ENCODE data around the gene DUSP22.

The DUSP22 gene

DNA sequence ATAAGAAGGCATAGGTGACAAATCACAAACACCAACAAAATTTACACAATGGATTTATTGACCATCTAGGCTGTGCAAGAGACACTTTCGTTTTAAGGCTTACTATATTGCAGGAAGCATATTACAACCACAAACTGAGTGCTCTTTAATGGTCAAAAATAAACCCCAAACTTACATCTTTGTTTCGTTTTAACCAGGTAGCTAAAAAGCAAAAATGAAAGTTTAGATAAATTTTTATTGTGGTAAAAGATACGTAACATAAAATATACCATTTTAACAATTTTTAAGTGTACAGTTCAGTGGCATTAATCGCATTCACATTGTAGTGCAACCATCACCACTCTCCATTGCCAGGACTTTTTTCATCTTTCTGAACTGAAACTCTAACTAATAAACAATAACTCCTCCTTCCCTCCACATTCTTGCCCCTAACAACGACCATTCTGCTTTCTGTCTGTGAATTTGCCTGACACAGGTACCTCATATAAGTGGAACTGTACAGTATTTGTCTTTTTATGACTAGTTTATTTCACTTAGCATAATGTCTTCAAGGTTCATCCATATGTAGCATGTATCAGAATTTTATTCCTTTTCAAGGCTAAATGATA lies 32.3 kb upstream of the DUSP22 start:
- Histone ChIP-seq H3K36me3 (ENCODE audit: control insufficient read depth, insufficient read depth, low read length) (no peaks in the 10 kb centered on the region), H3K79me2 (no peaks in the 10 kb centered on the region), H3K4me2 (ENCODE audit: low read length) (no peak overlapping the region), H3K27ac (no peak overlapping the region), H2AFZ (no peak overlapping the region), H3K9ac (no peak overlapping the region), H3K27me3 (ENCODE audit: control insufficient read depth, insufficient read depth, low read length) (no peaks in the 10 kb centered on the region), H3K9me3 (ENCODE audit: control insufficient read depth, low read length) (no peaks in the 10 kb centered on the region), H3K4me1 (no peaks in the 10 kb centered on the region), H3K4me3 (ENCODE audit: low read depth, low read length) (no peak overlapping the region)
- TF ChIP-seq, protein P1, sequence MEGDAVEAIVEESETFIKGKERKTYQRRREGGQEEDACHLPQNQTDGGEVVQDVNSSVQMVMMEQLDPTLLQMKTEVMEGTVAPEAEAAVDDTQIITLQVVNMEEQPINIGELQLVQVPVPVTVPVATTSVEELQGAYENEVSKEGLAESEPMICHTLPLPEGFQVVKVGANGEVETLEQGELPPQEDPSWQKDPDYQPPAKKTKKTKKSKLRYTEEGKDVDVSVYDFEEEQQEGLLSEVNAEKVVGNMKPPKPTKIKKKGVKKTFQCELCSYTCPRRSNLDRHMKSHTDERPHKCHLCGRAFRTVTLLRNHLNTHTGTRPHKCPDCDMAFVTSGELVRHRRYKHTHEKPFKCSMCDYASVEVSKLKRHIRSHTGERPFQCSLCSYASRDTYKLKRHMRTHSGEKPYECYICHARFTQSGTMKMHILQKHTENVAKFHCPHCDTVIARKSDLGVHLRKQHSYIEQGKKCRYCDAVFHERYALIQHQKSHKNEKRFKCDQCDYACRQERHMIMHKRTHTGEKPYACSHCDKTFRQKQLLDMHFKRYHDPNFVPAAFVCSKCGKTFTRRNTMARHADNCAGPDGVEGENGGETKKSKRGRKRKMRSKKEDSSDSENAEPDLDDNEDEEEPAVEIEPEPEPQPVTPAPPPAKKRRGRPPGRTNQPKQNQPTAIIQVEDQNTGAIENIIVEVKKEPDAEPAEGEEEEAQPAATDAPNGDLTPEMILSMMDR (IDR thresholded peaks at IDR 0.05) = no peak

DNA sequence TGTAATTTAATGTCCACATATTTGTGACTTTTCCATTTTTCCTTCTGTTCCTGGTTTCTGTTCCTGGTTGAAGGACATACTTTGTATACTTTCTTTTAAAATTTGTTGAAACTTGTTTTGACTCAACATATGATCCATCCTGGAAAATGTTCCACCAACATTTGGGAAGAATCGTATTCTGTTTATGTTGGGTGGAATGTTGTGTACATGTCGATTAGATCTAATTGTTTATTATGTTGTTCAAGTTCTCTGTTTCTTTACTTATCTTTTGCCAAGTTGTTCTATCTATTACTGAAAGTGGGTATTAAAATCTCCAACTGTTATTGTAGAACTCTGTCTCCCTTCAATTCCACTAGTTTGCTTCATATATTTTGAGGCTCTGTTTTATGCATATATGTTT lies 27.7 kb upstream of the DUSP22 start:
- Histone ChIP-seq H2AFZ (no peak overlapping the region), H3K4me3 (ENCODE audit: low read depth, low read length) (no peak overlapping the region), H3K27ac (no peak overlapping the region), H3K4me2 (ENCODE audit: low read length) (no peak overlapping the region), H3K9ac (no peak overlapping the region), H3K36me3 (ENCODE audit: control insufficient read depth, insufficient read depth, low read length) (no peaks in the 10 kb centered on the region), H3K27me3 (ENCODE audit: control insufficient read depth, insufficient read depth, low read length) (no peaks in the 10 kb centered on the region), H3K9me3 (ENCODE audit: control insufficient read depth, low read length) (no peaks in the 10 kb centered on the region), H3K79me2 (no peaks in the 10 kb centered on the region), H3K4me1 (no peaks in the 10 kb centered on the region)
- TF ChIP-seq, protein P1 (IDR thresholded peaks at IDR 0.05) = no peak

DNA sequence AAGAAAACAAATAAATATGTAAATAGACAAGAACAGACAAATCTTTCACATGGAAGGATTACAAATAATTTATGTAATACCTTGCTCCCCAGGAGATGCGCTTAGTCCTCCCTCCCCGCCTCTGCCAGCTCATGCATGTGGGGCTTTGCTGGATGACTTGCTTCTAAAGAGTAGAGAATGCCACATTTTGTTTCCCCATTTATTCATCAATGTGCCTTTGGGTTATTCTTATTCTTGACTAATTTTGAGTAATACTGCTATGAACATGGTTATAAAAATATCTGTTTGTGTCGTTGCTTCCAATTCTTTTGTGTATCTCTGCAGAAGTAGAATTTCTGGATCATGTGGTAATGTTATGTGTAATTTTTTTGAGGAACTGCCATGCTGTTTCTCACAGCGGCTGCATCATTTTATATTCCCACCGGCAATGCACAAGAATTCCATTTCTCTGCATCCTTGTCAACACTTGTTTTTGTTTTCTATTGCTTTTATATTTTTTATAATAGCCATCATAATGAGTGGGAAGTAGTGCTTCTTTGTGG lies 23.8 kb upstream of the DUSP22 start:
- no peak overlapping the region for H3K9ac ChIP-seq

DNA sequence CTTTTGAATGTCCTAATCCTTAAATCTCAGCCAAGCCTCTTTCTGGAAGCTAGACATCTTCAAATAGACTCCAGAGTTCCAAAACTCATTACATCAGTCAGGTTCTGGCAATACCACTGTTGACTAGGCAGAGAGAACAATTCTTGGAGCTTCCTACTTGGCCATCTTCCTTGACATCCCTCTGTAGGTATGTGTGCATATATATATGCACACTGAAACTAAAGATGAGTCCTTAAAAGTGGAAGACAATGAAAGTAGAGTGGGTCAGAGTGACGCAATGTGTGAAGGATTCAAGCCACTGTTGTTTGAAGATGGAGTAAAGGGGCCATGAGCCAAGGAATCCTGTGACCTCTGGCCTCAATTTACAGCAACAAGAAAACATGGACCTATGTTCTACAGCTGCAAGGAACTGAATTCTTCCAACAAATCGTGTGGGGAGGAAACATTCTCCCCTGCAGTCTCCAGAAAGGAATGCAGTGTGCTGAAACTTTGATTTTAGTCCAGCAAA lies 18.7 kb upstream of the DUSP22 start:
- Histone ChIP-seq H2AFZ (no peak overlapping the region), H3K27me3 (ENCODE audit: control insufficient read depth, insufficient read depth, low read length) (no peaks in the 10 kb centered on the region), H3K27ac (no peak overlapping the region), H3K9ac (no peak overlapping the region), H3K79me2 (no peaks in the 10 kb centered on the region), H3K4me1 (no peaks in the 10 kb centered on the region), H3K4me3 (ENCODE audit: low read depth, low read length) (no peak overlapping the region), H3K9me3 (ENCODE audit: control insufficient read depth, low read length) (no peaks in the 10 kb centered on the region), H3K36me3 (ENCODE audit: control insufficient read depth, insufficient read depth, low read length) (no peaks in the 10 kb centered on the region), H3K4me2 (ENCODE audit: low read length) (no peak overlapping the region)
- TF ChIP-seq, protein P1 (IDR thresholded peaks at IDR 0.05) = no peak

More for the DNA sequence above, 23.8 kb upstream of the DUSP22 start:
- Histone ChIP-seq H3K36me3 (ENCODE audit: control insufficient read depth, insufficient read depth, low read length) (no peaks in the 10 kb centered on the region), H3K9me3 (ENCODE audit: control insufficient read depth, low read length) (no peaks in the 10 kb centered on the region), H3K4me1 (no peaks in the 10 kb centered on the region), H3K27ac (no peak overlapping the region), H2AFZ (no peak overlapping the region), H3K4me2 (ENCODE audit: low read length) (no peak overlapping the region), H3K79me2 (no peaks in the 10 kb centered on the region), H3K27me3 (ENCODE audit: control insufficient read depth, insufficient read depth, low read length) (no peaks in the 10 kb centered on the region), H3K4me3 (ENCODE audit: low read depth, low read length) (no peak overlapping the region)
- TF ChIP-seq, protein P1 (IDR thresholded peaks at IDR 0.05) = no peak

DNA sequence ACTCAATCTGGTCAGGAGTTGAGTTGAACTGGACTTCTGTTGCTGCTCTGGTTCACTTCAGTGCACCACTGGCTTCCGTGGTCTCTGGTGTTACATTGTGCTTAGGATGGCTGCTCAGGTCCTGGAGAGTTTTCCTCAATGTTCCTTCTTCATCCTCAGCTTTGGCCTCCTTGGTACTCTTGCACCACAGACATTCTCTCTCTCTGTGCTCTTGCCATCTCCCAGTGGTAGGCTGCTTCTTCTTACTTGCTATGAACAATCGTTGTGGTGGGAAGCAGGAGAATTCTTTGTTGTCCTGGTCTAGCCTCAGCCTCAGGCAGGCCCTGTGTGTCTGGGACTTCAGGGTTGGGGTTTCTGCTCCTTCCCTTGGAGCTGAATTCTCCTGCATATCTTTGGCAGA lies 14.5 kb upstream of the DUSP22 start:
- H3K9ac ChIP-seq = no peak overlapping the region
- H3K36me3 ChIP-seq (ENCODE audit: control insufficient read depth, insufficient read depth, low read length) = no peaks in the 10 kb centered on the region
- no peak overlapping the region for H2AFZ ChIP-seq
- H3K4me3 ChIP-seq (ENCODE audit: low read depth, low read length) = no peak overlapping the region
- no peaks in the 10 kb centered on the region for H3K79me2 ChIP-seq
- no peaks in the 10 kb centered on the region for H3K9me3 ChIP-seq (ENCODE audit: control insufficient read depth, low read length)
- no peak overlapping the region for H3K4me2 ChIP-seq (ENCODE audit: low read length)
- no peaks in the 10 kb centered on the region for H3K27me3 ChIP-seq (ENCODE audit: control insufficient read depth, insufficient read depth, low read length)
- TF ChIP-seq, protein P1 (IDR thresholded peaks at IDR 0.05) = no peak
- H3K27ac ChIP-seq = no peak overlapping the region
- no peaks in the 10 kb centered on the region for H3K4me1 ChIP-seq
